Parathyroid adenoma (tissue), 2 donors: ENCODE results near the gene DCHS2.

Source experiments
- H2AFZ ChIP-seq: fragments of 300-600 bp; sonication (generic); one replicate; pipeline ENCODE4 v1.7.0; 2017; ENCODE audit warnings: antibody characterized with exemption, mild to moderate bottlenecking
- H3K27ac ChIP-seq: fragments of 300-600 bp; sonication (generic); one replicate; pipeline ENCODE4 v1.7.0; 2017
- H3K27me3 ChIP-seq: fragments of 300-600 bp; sonication (generic); one replicate; pipeline ENCODE4 v1.7.0; 2017; ENCODE audit warnings: low read length; ENCODE audit not compliant: control insufficient read depth, insufficient read depth
- H3K36me3 ChIP-seq: fragments of 300-600 bp; sonication (generic); one replicate; pipeline ENCODE4 v1.7.0; 2017; ENCODE audit warnings: low read length; ENCODE audit not compliant: control insufficient read depth, insufficient read depth
- H3K4me1 ChIP-seq: fragments of 300-600 bp; sonication (generic); one replicate; pipeline ENCODE4 v1.7.0; 2017; ENCODE audit warnings: control low read depth
- H3K4me2 ChIP-seq: fragments of 300-600 bp; sonication (generic); one replicate; pipeline ENCODE4 v1.7.0; 2017; ENCODE audit warnings: low read length
- H3K4me3 ChIP-seq: fragments of 300-600 bp; sonication (generic); one replicate; pipeline ENCODE4 v1.7.0; 2017; ENCODE audit warnings: low read depth, low read length
- H3K79me2 ChIP-seq: fragments of 300-600 bp; sonication (generic); one replicate; pipeline ENCODE4 v1.7.0; 2017; ENCODE audit warnings: control low read depth
- H3K9ac ChIP-seq: fragments of 300-600 bp; sonication (generic); one replicate; pipeline ENCODE4 v1.7.0; 2017; ENCODE audit warnings: mild to moderate bottlenecking
- H3K9me3 ChIP-seq: fragments of 300-600 bp; sonication (generic); one replicate; pipeline ENCODE4 v1.7.0; 2017; ENCODE audit warnings: low read length; ENCODE audit not compliant: control insufficient read depth
- TF ChIP-seq, protein P1 (sequence below): fragments of 300-600 bp; sonication (generic); IDR thresholded peaks from one replicate; pipeline ENCODE4 v1.7.0; 2017; ENCODE audit warnings: antibody characterized with exemption, mild to moderate bottlenecking
- donor health status: primary hyperparathyroidism.

The DCHS2 gene

DNA sequence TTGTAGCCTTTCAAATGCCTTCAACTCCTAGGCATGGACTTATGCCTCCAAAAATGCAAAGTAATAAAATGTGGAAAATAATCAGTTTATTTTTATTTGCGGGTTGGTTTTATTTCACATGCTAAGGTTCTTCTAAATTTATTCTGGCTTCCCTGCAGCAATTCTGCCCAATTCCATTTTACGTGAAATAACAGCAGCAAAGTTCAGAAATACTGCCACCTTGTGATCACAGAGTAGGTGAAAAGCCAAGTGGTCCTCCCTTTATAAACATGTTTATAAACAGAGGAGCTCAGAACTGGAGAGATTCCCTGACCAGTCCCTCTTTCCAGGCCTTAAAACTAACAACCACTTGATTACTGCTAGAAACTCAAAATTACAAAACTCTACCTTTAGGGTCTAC, 14.7 kb upstream of the DCHS2 start:
- H2AFZ ChIP-seq = no peak overlapping the region
- H3K27ac ChIP-seq = no peak overlapping the region
- H3K9me3 ChIP-seq = no peaks in the 10 kb centered on the region
- H3K4me1 ChIP-seq = no peaks in the 10 kb centered on the region
- H3K79me2 ChIP-seq = no peaks in the 10 kb centered on the region
- no peaks in the 10 kb centered on the region for H3K36me3 ChIP-seq
- H3K4me2 ChIP-seq = no peak overlapping the region
- TF ChIP-seq, protein P1, sequence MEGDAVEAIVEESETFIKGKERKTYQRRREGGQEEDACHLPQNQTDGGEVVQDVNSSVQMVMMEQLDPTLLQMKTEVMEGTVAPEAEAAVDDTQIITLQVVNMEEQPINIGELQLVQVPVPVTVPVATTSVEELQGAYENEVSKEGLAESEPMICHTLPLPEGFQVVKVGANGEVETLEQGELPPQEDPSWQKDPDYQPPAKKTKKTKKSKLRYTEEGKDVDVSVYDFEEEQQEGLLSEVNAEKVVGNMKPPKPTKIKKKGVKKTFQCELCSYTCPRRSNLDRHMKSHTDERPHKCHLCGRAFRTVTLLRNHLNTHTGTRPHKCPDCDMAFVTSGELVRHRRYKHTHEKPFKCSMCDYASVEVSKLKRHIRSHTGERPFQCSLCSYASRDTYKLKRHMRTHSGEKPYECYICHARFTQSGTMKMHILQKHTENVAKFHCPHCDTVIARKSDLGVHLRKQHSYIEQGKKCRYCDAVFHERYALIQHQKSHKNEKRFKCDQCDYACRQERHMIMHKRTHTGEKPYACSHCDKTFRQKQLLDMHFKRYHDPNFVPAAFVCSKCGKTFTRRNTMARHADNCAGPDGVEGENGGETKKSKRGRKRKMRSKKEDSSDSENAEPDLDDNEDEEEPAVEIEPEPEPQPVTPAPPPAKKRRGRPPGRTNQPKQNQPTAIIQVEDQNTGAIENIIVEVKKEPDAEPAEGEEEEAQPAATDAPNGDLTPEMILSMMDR = no peak
- H3K27me3 ChIP-seq = no peaks in the 10 kb centered on the region
- H3K4me3 ChIP-seq = no peak overlapping the region
- no peak overlapping the region for H3K9ac ChIP-seq

DNA sequence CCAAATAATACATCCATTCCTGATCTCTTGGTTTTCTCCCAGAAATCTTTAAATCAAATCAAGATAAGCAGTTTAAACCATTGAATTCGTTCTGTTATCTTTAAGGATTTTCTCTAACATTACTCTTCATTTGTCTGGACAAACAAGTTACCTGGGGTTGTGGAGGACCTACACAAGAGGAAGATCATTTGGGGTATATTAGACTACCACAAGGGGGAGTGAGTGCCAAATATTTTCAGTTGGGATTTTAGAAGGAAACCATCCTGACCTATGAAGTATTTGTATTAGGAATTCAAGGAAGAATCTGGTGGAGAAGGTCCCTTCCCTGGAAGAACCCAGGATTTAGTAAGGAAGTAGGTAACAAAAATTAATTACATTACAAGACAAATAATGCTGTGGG, 12.0 kb upstream of the DCHS2 start:
- Histone ChIP-seq H3K36me3 (no peaks in the 10 kb centered on the region), H3K27ac (no peak overlapping the region), H3K27me3 (no peaks in the 10 kb centered on the region), H2AFZ (no peak overlapping the region), H3K9ac (no peak overlapping the region), H3K9me3 (no peaks in the 10 kb centered on the region), H3K4me2 (no peak overlapping the region), H3K4me1 (no peaks in the 10 kb centered on the region), H3K79me2 (no peaks in the 10 kb centered on the region), H3K4me3 (no peak overlapping the region)
- TF ChIP-seq, protein P1 = no peak

DNA sequence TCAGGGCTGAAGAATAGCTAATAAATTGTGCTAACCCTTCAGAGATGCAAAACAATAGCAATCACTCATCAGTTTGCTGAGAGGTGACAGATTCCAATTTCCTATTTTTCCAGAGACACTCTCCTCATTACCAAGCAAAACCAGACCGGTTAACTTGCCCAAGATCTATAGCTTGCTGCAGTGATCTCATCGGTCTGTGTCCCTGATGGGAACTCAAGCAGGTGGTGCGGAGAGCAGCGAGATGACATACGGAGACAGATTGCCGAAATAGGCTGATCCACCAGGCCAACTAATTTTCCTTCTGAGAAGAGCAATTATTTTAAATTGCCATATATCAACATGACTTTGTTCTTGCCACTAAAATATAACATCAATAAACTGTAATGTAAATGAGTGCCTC, 10.5 kb upstream of the DCHS2 start:
- H3K79me2 ChIP-seq = no peaks in the 10 kb centered on the region
- H3K27ac ChIP-seq = no peak overlapping the region
- TF ChIP-seq, protein P1 = no peak

DNA sequence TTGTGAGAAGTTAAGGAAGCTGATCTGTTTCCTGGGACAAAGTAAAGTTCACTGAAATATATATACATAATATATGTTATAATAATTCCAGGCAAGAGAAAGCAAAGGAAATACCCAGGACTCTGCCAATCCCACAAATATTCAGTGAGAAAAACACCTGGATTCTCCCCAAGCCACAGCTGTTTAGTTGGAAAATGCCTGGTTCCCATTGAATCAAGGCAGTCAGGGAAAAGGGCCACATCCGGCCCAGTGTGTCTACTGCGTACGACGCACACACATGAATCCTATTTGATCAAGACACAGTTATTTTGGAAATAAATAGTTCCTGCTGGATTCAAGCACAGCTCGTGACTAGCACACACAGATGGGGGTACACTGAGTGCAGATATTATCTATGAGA, 6.3 kb upstream of the DCHS2 start:
- Histone ChIP-seq H3K27ac (no peak overlapping the region), H3K9me3 (no peaks in the 10 kb centered on the region), H2AFZ (no peak overlapping the region), H3K9ac (no peak overlapping the region), H3K4me2 (no peak overlapping the region), H3K79me2 (no peaks in the 10 kb centered on the region), H3K4me3 (no peak overlapping the region), H3K27me3 (no peaks in the 10 kb centered on the region), H3K36me3 (no peaks in the 10 kb centered on the region), H3K4me1 (no peaks in the 10 kb centered on the region)
- TF ChIP-seq, protein P1 = no peak

More for the DNA sequence above, 10.5 kb upstream of the DCHS2 start:
- H3K9ac ChIP-seq = no peak overlapping the region
- H3K27me3 ChIP-seq = no peaks in the 10 kb centered on the region
- no peak overlapping the region for H3K4me3 ChIP-seq
- no peak overlapping the region for H3K4me2 ChIP-seq
- no peaks in the 10 kb centered on the region for H3K9me3 ChIP-seq
- no peak overlapping the region for H2AFZ ChIP-seq
- no peaks in the 10 kb centered on the region for H3K4me1 ChIP-seq
- no peaks in the 10 kb centered on the region for H3K36me3 ChIP-seq

DNA sequence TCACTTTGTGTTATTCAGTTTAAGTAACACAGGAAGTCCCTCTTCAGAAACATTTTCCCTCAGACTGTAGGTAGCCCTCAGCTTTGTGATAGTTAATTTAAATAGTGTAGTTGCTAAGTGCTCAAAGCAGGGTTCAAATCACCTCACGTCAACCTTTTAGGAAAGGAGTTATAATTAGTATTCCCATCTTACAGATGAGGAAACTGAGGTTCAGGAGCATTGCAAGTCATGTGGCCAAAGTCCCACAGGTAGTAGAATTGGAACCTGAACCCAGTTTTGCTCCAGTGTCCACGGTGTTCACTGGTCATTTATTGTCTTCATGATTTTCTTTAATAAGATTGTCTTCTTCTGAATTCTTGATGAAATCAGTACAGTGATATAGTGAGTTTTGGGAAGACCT, 4.3 kb upstream of the DCHS2 start:
- Histone ChIP-seq H3K79me2 (no peaks in the 10 kb centered on the region), H3K4me1 (no peaks in the 10 kb centered on the region), H3K9me3 (no peaks in the 10 kb centered on the region), H3K4me2 (no peak overlapping the region), H3K9ac (no peak overlapping the region), H3K27ac (no peak overlapping the region), H3K36me3 (no peaks in the 10 kb centered on the region), H2AFZ (no peak overlapping the region), H3K4me3 (no peak overlapping the region), H3K27me3 (no peaks in the 10 kb centered on the region)
- TF ChIP-seq, protein P1 = no peak
